DND-41 (cell line): ENCODE data around the gene STRIP1.

Source experiments
- ATAC-seq: fragments of 200-7000 bp; cut with Tn5 transposase; 3 replicates; pipeline ENCODE4 v1.9.1; 2021; ENCODE audit warnings: low read depth; ENCODE audit not compliant: insufficient read depth
- DNase-seq: peaks from one replicate; pipeline ENCODE4 v3.0.0-alpha.2; 2020
- H2AFZ ChIP-seq: 2 replicates; pipeline ENCODE4 v1.6.0; 2012; ENCODE audit warnings: low read depth, low read length
- H3K27ac ChIP-seq: 2 replicates; pipeline ENCODE4 v1.5.1; 2012; ENCODE audit warnings: low read length, inconsistent platforms
- H3K27me3 ChIP-seq: fragments of 200-600 bp; sonication (generic); 2 replicates; pipeline ENCODE4 v1.6.0; 2012; ENCODE audit warnings: low read length, mild to moderate bottlenecking, inconsistent platforms; ENCODE audit not compliant: insufficient read depth, poor library complexity
- H3K36me3 ChIP-seq: 2 replicates; pipeline ENCODE4 v1.5.1; 2012; ENCODE audit warnings: low read length, inconsistent platforms; ENCODE audit not compliant: insufficient read depth
- H3K4me1 ChIP-seq: 2 replicates; pipeline ENCODE4 v1.5.1; 2012; ENCODE audit warnings: mild to moderate bottlenecking, low read length; ENCODE audit not compliant: insufficient read depth
- H3K4me2 ChIP-seq: 2 replicates; pipeline ENCODE4 v1.6.0; 2012; ENCODE audit warnings: mild to moderate bottlenecking, moderate library complexity, low read length, inconsistent platforms; ENCODE audit not compliant: insufficient read depth
- H3K4me3 ChIP-seq, 2 experiments: fragments of 200-600 bp in 1 of 2; shearing (Covaris generic) in 1 of 2; 2 replicates each; pipeline ENCODE4 v1.5.1; 2012 to 2016; ENCODE audit warnings: inconsistent platforms in 2 of 2, low read length in 2 of 2, mild to moderate bottlenecking in 2 of 2, low read depth in 1 of 2, moderate library complexity in 1 of 2
- H3K79me2 ChIP-seq: 2 replicates; pipeline ENCODE4 v1.6.0; 2012; ENCODE audit warnings: low read length, inconsistent platforms; ENCODE audit not compliant: insufficient read depth
- H3K9ac ChIP-seq: 2 replicates; pipeline ENCODE4 v1.6.0; 2012; ENCODE audit warnings: low read depth, mild to moderate bottlenecking, inconsistent platforms, low read length, moderate library complexity
- H3K9me3 ChIP-seq: 2 replicates; pipeline ENCODE4 v1.5.1; 2012; ENCODE audit warnings: low read length, moderate library complexity, mild to moderate bottlenecking, inconsistent platforms; ENCODE audit not compliant: insufficient read depth, severe bottlenecking
- H4K20me1 ChIP-seq: 2 replicates; pipeline ENCODE4 v1.6.0; 2012; ENCODE audit warnings: low read length; ENCODE audit not compliant: insufficient read depth
- CTCF ChIP-seq: IDR thresholded peaks from 2 replicates; pipeline ENCODE4 v1.5.1; 2012; ENCODE audit warnings: borderline replicate concordance, low read length, moderate library complexity, mild to moderate bottlenecking; ENCODE audit not compliant: poor library complexity, severe bottlenecking; ENCODE audit errors: extremely low read depth
- EZH2 ChIP-seq: IDR thresholded peaks from 3 replicates; pipeline ENCODE4 v1.6.1; 2012; ENCODE audit warnings: borderline replicate concordance, low read depth, mild to moderate bottlenecking, moderate library complexity, low read length, inconsistent platforms; ENCODE audit not compliant: severe bottlenecking

STRIP1 gene

GRCh38 chr1:110084227-110085078 lies 50.0 kb downstream of the STRIP1 start:
- H3K4me2 ChIP-seq = no peak overlapping the region
- no peak overlapping the region for H3K4me3 ChIP-seq
- no peak overlapping the region for H3K27ac ChIP-seq
- H2AFZ ChIP-seq = no peak overlapping the region
- H4K20me1 ChIP-seq = peaks cover 3% of the 10 kb centered on the region; the same call in 1 of the 2 replicates
- no peaks in the 10 kb centered on the region for H3K79me2 ChIP-seq
- H3K27me3 ChIP-seq = peaks cover 10% of the 10 kb centered on the region
- TF ChIP-seq CTCF (no peak), EZH2 (no peak)
- H3K4me1 ChIP-seq = no peaks in the 10 kb centered on the region
- H3K9me3 ChIP-seq = no peaks in the 10 kb centered on the region
- ATAC-seq = no peak
- H3K9ac ChIP-seq = no peak overlapping the region
- H3K36me3 ChIP-seq = no peaks in the 10 kb centered on the region
- DNase-seq = no peak

GRCh38 chr1:110085671-110086070 lies 51.2 kb downstream of the STRIP1 start:
- TF ChIP-seq CTCF = no peak
- no peak for TF ChIP-seq EZH2
- DNase-seq = no peak
- no peak overlapping the region for H3K27ac ChIP-seq
- H3K9me3 ChIP-seq = no peaks in the 10 kb centered on the region
- no peaks in the 10 kb centered on the region for H3K4me1 ChIP-seq
- no peak for ATAC-seq
- no peaks in the 10 kb centered on the region for H3K36me3 ChIP-seq
- H3K27me3 ChIP-seq = peaks cover 13% of the 10 kb centered on the region
- no peak overlapping the region for H2AFZ ChIP-seq
- peaks cover 3% of the 10 kb centered on the region; the same call in 1 of the 2 replicates for H4K20me1 ChIP-seq
- no peaks in the 10 kb centered on the region for H3K79me2 ChIP-seq
- H3K4me2 ChIP-seq = no peak overlapping the region
- no peak overlapping the region for H3K4me3 ChIP-seq
- H3K9ac ChIP-seq = no peak overlapping the region

- Histone ChIP-seq H3K27me3 (peaks cover 15% of the 10 kb centered on the region), H3K4me2 (no peak overlapping the region), H3K36me3 (no peaks in the 10 kb centered on the region), H3K27ac (no peak overlapping the region), H3K9me3 (no peaks in the 10 kb centered on the region), H3K4me3 (no peak overlapping the region), H3K9ac (no peak overlapping the region), H4K20me1 (peaks cover 3% of the 10 kb centered on the region; the same call in 1 of the 2 replicates), H3K4me1 (no peaks in the 10 kb centered on the region), H2AFZ (no peak overlapping the region), H3K79me2 (no peaks in the 10 kb centered on the region)
- ATAC-seq (no peak), DNase-seq (no peak)
- TF ChIP-seq EZH2 (no peak), CTCF (no peak)
These were observed 52.5 kb downstream of the STRIP1 start for GRCh38 chr1:110086961-110087360.
